Type B pancreatic cell (in vitro differentiated cells): ENCODE measurements around the gene OR2D2. TPM values are rescaled to one million over a fixed set of nuclear protein-coding genes. Genes with fewer than 3 reads are reported as not detected.

Experiments used
- DNase-seq: peaks from one replicate; pipeline ENCODE4 v3.0.0; 2021; ENCODE audit warnings: mixed read lengths; ENCODE audit not compliant: unreplicated experiment; ENCODE audit errors: extremely low spot score
- H3K27ac Mint-ChIP-seq: 2 replicates; pipeline ENCODE4 v1.8.0; 2021; ENCODE audit warnings: mild to moderate bottlenecking, mixed read lengths
- H3K27me3 Mint-ChIP-seq: 2 replicates; pipeline ENCODE4 v1.8.0; 2021; ENCODE audit warnings: mixed read lengths
- H3K36me3 Mint-ChIP-seq: 2 replicates; pipeline ENCODE4 v1.8.0; 2021; ENCODE audit warnings: mixed read lengths
- H3K4me1 Mint-ChIP-seq: one replicate; pipeline ENCODE4 v1.8.0; 2021; ENCODE audit warnings: mixed read lengths; ENCODE audit not compliant: unreplicated experiment
- H3K4me3 Mint-ChIP-seq: 2 replicates; pipeline ENCODE4 v1.8.0; 2021; ENCODE audit warnings: mild to moderate bottlenecking, mixed read lengths
- H3K9me3 Mint-ChIP-seq: 2 replicates; pipeline ENCODE4 v1.8.0; 2021; ENCODE audit warnings: mixed read lengths
- total RNA-seq: library from RNA; stranded (reverse); gene quantifications from 2 replicates; pipeline ENCODE4 v1.2.1, GENCODE V29; 2021; ENCODE audit warnings: low replicate concordance
- TF ChIP-seq, protein P1 (sequence below): fragments of 200-600 bp; sonication (generic); conservative IDR thresholded peaks from 2 replicates; pipeline ENCODE4 v1.5.0; 2021; ENCODE audit warnings: antibody characterized with exemption, mild to moderate bottlenecking

OR2D2 gene
- total RNA-seq, 1 donor from 2014 or later = 0.27 TPM

GRCh38 chr11:6927030-6927617 lies 34.8 kb upstream of the OR2D2 start:
- Mint-ChIP-seq H3K36me3 (no peaks in the 10 kb centered on the region), H3K4me3 (peak overlapping the region; percentile 97), H3K4me1 (peaks cover 16% of the 10 kb centered on the region), H3K9me3 (no peaks in the 10 kb centered on the region), H3K27ac (peak overlapping the region; percentile 66), H3K27me3 (no peaks in the 10 kb centered on the region)
- TF ChIP-seq, protein P1, sequence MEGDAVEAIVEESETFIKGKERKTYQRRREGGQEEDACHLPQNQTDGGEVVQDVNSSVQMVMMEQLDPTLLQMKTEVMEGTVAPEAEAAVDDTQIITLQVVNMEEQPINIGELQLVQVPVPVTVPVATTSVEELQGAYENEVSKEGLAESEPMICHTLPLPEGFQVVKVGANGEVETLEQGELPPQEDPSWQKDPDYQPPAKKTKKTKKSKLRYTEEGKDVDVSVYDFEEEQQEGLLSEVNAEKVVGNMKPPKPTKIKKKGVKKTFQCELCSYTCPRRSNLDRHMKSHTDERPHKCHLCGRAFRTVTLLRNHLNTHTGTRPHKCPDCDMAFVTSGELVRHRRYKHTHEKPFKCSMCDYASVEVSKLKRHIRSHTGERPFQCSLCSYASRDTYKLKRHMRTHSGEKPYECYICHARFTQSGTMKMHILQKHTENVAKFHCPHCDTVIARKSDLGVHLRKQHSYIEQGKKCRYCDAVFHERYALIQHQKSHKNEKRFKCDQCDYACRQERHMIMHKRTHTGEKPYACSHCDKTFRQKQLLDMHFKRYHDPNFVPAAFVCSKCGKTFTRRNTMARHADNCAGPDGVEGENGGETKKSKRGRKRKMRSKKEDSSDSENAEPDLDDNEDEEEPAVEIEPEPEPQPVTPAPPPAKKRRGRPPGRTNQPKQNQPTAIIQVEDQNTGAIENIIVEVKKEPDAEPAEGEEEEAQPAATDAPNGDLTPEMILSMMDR = no peak
- DNase-seq = no peak

DNA sequence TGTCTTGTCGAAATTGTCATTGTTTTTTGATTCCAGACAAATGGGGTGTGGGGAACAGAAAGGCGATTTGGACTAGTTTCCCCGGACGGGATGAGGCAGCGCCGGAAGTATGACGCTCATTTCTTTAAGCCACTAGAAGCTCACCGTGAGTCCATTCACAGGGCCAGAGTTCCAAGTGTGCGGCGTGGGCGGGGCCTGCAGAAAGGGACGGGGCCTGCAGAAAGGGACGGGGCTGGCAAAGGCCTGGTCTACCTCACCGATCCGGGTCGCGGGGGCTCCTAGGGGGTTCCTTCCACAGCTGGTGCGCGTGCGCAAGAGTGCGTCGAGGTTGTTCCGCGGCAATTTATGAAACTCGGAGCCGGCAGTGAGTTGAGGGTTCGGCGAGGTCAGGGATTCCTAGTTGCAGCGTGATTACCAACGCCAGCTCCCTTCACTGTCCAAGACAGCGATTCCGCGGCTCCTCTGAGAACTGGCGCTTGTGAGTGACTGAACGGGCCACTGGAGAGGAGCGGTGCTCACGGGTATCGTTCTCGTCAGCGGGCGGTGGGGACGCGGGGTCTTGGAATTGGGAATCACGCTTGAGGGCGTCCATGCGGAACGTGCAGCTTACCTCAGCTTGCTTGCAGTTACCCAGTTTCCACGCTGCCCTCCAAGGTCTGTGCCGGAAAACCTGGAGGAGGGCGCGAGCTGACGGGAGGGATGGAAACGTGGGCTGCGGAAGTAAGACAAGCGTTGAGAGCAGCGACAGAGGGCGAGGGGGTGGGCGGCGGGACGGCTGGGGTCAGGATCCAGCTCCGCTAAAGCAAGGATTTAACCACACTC lies 34.1 kb upstream of the OR2D2 start, which contains the start of gene ZNF215:
Gene ZNF215, plus strand, starts transcription at position 219 of the 822 bp plus-strand sequence. CDS start 5,847 bp downstream, outside the sequence.
- Mint-ChIP-seq H3K9me3 (no peaks in the 10 kb centered on the region), H3K4me3 (peak within 1 kb of the TSS; percentile 97), H3K36me3 (no peaks in the 10 kb centered on the region), H3K4me1 (peaks cover 16% of the 10 kb centered on the region), H3K27ac (peak within 1 kb of the TSS; percentile 71), H3K27me3 (no peaks in the 10 kb centered on the region)
- DNase-seq = peak; percentile 81
- TF ChIP-seq, protein P1 = no peak

DNA sequence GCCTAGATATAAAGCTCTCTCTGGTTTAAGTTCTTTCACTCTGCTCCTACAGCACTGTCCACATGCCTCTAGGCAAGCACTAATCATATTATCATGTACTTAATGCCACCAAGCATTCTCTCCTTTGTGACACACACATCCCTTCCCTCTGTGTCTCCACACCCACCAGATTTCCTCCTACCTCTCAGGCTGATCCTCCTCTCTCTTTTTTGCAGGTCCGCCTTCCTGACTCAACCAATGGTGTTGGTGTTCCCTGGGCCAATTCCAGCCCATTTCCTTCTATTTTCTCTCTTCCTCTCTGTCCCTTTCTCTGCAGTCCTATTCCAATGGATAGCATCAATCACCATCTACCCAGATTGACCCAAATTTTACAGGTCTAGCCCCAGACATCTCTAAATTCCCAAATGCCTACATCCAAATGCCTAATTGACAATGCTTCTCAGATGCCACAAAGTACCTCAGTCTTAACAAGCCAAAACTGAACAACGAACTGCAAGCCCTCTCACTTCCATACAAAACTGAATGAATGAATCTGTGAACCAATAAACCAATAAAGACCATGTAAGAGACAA lies 33.4 kb upstream of the OR2D2 start:
- peaks cover 16% of the 10 kb centered on the region for H3K4me1 Mint-ChIP-seq
- H3K4me3 Mint-ChIP-seq = peak overlapping the region; percentile 97
- peak overlapping the region; percentile 71 for H3K27ac Mint-ChIP-seq
- no peaks in the 10 kb centered on the region for H3K9me3 Mint-ChIP-seq
- H3K36me3 Mint-ChIP-seq = no peaks in the 10 kb centered on the region
- no peaks in the 10 kb centered on the region for H3K27me3 Mint-ChIP-seq
- TF ChIP-seq, protein P1 = no peak
- no peak for DNase-seq

GRCh38 chr11:6925007-6925577 lies 32.8 kb upstream of the OR2D2 start:
- Mint-ChIP-seq H3K27ac (peak overlapping the region; percentile 71), H3K36me3 (no peaks in the 10 kb centered on the region), H3K27me3 (no peaks in the 10 kb centered on the region), H3K4me1 (peaks cover 16% of the 10 kb centered on the region), H3K4me3 (no peak overlapping the region), H3K9me3 (no peaks in the 10 kb centered on the region)
- TF ChIP-seq, protein P1 = no peak
- DNase-seq = no peak

DNA sequence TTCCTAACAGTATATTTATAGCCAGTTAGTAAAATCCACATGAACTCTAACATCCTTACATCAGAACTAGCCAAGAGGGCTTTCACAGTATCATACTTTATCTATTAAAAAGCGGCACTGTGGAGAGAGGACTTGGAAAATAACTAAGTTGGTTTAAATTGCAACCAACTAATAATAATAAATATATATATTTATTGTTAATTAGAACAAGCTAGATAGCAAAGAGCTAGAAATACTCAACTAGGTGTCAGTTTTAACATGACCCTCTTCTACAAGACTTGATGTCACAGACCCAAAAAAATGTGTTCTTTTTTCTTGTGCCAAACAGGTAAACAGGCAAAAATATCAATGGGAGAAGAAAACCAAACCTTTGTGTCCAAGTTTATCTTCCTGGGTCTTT lies 28.4 kb upstream of the OR2D2 start, which contains the start of gene OR2D3:
Gene OR2D3, plus strand, starts transcription at position 301 of the 400 bp plus-strand sequence. Its CDS starts 0 bp downstream, at position 301.
- no peaks in the 10 kb centered on the region for H3K9me3 Mint-ChIP-seq
- TF ChIP-seq, protein P1 = no peak
- H3K27me3 Mint-ChIP-seq = no peaks in the 10 kb centered on the region
- no peaks in the 10 kb centered on the region for H3K36me3 Mint-ChIP-seq
- DNase-seq = no peak
- no peak within 1 kb of the TSS for H3K4me3 Mint-ChIP-seq
- no peak within 1 kb of the TSS for H3K27ac Mint-ChIP-seq
- H3K4me1 Mint-ChIP-seq = peaks cover 2% of the 10 kb centered on the region
